Measurements from ENCODE around the gene KRTCAP2.
"Not testable (repeated sequence)": the region's sequence is repeated elsewhere in the genome, so short reads cannot be mapped to it uniquely, and the experiment has no call there.

The KRTCAP2 gene

GRCh38 chr1:155172732-155173477, at the start of gene KRTCAP2:
KRTCAP2 (minus strand) TSS chr1:155173304; CDS start chr1:155173224, 80 bp downstream.
- DNase-seq: peak; percentile 97

- not testable (repeated sequence) for DNase-seq
Observed at GRCh38 chr1:155220211-155220965, 47.3 kb upstream of the KRTCAP2 start.

- DNase-seq: peak; percentile 64
Observed at GRCh38 chr1:155219592-155220031, 46.5 kb upstream of the KRTCAP2 start.

- peak; percentile 65 for DNase-seq
Observed at GRCh38 chr1:155218854-155219591, 45.9 kb upstream of the KRTCAP2 start.

- DNase-seq: not testable (repeated sequence)
Observed at GRCh38 chr1:155214702-155215101, 41.6 kb upstream of the KRTCAP2 start.

- not testable (repeated sequence) for DNase-seq
Observed at GRCh38 chr1:155212051-155212440, 38.9 kb upstream of the KRTCAP2 start.

- DNase-seq: not testable (repeated sequence)
Observed at GRCh38 chr1:155211381-155212050, 38.4 kb upstream of the KRTCAP2 start.

GRCh38 chr1:155210314-155211104, 37.4 kb upstream of the KRTCAP2 start:
- no peak for DNase-seq

- no peak for DNase-seq
Observed at GRCh38 chr1:155209312-155209721, 36.2 kb upstream of the KRTCAP2 start.

GRCh38 chr1:155208541-155209311, 35.6 kb upstream of the KRTCAP2 start, which contains the start of gene MTX1:
MTX1 (plus strand) TSS chr1:155208695; CDS start chr1:155208805, 110 bp downstream.
- DNase-seq: peak; percentile 94

GRCh38 chr1:155207806-155208540, 34.9 kb upstream of the KRTCAP2 start, which contains the start of gene THBS3:
THBS3 (minus strand) TSS chr1:155207897; CDS start chr1:155207876, 21 bp downstream.
- DNase-seq: no peak

- DNase-seq: peak; percentile 98
Observed at GRCh38 chr1:155206891-155207805, 34.0 kb upstream of the KRTCAP2 start.

GRCh38 chr1:155205969-155206593, 33.0 kb upstream of the KRTCAP2 start:
- DNase-seq: no peak

GRCh38 chr1:155205035-155205434, 31.9 kb upstream of the KRTCAP2 start:
- no peak for DNase-seq

- DNase-seq: no peak
Observed at GRCh38 chr1:155202731-155203515, 29.8 kb upstream of the KRTCAP2 start.

GRCh38 chr1:155202198-155202597, 29.1 kb upstream of the KRTCAP2 start:
- DNase-seq: no peak

GRCh38 chr1:155200920-155201319, 27.8 kb upstream of the KRTCAP2 start:
- DNase-seq: no peak

GRCh38 chr1:155199792-155200191, 26.7 kb upstream of the KRTCAP2 start:
- DNase-seq: no peak

Measured in activated CD8-positive, alpha-beta memory T cell treated with anti-CD3 and anti-CD28 coated beads for 24 hours (primary cell).